Measurements from ENCODE around the gene LDHD. TPM values are rescaled to one million over a fixed set of nuclear protein-coding genes. Genes with fewer than 3 reads are reported as not detected.

The LDHD gene
- total and polyA plus RNA-seq, 2 donors from 2014 or later = 14.7 to 73.3 TPM

GRCh38 chr16:75151798-75152197, 35.2 kb upstream of the LDHD start:
- no peak overlapping the region for H3K27ac ChIP-seq (ENCODE audit: low read depth in 2 of 2, low read length in 2 of 2)
- no peak overlapping the region for H3K9ac ChIP-seq (ENCODE audit: low read length in 3 of 3)
- H3K4me3 ChIP-seq (ENCODE audit: low read length in 3 of 3) = no peak overlapping the region
- DNase-seq (no peak), FAIRE-seq (no peak)
- TF ChIP-seq CTCF (IDR thresholded peaks at IDR 0.05; ENCODE audit: borderline replicate concordance, extremely low read depth, insufficient read depth) = no peak
- peaks cover 0 to 5% (median 2%) of the 10 kb centered on the region in 3 donors for H3K36me3 ChIP-seq (ENCODE audit: control insufficient read depth in 2 of 3, insufficient read depth in 3 of 3, low read length in 3 of 3)
- peaks cover 0 to 3% (median 0%) of the 10 kb centered on the region in 3 donors for H3K9me3 ChIP-seq (ENCODE audit: control insufficient read depth in 2 of 3, insufficient read depth in 1 of 3, low read length in 3 of 3)
- no peaks in the 10 kb centered on the region for H3K27me3 ChIP-seq (ENCODE audit: control insufficient read depth, insufficient read depth, low read length)
- intact Hi-C loops (cut with DNase I) = no loop called here
- no peaks in the 10 kb centered on the region for H3K4me1 ChIP-seq (ENCODE audit: control insufficient read depth in 2 of 3, insufficient read depth in 2 of 3, low read depth in 1 of 3, low read length in 3 of 3)

DNA sequence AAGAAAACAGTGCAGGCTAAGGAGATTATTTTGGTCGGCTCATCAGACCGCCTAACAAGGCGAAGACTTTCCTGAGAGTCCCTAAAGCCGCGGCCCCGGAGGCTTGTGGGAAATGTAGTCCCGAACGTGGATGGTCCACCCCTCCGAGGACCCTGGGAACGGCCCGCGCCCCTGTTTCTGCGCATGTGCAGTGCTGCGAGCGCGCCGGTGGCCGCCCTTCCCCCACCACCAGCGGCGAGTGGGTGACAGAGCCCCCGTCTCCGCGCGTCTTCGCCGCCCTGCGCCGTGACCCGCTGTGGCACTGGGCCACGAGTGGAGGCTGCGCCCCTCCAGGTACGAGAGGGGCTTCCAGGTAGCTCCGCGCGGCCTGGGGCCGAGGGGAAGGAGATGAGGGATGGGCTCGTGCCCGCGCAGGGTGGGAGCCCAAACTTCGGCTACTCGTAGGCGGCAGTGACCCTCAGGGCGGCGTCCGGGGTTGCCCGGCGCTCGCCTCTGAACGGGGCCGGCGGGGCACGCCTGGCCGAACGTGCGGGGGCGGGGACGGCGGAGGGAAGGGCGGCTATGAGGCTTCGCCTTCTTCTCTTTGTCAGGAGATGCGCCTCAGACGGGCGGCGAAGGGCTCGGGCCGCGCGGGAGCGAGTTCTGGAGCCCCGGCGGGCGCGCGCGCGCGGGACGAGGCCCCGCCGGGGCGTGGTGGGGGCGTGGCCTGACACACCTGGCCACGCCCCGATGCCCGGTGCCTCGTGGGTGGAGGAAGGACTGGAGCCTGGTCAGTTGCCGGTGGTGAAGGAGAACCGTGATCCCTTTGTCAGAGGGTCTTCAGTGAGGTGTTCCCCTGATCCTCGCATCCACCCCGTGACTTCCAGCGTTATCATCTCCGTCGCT, 32.0 kb upstream of the LDHD start, which contains the start of gene ZFP1:
Gene ZFP1, plus strand, starts transcription at position 214 of the 885 bp plus-strand sequence. CDS start 4,428 bp downstream, outside the sequence.
- TF ChIP-seq CTCF (IDR thresholded peaks at IDR 0.05; ENCODE audit: borderline replicate concordance, extremely low read depth, insufficient read depth) = no peak
- peak; percentile 15 for FAIRE-seq
- peak; percentile 96 to 98 (median 97) for DNase-seq
- peak within 1 kb of the TSS; percentile 96 to 97 for H3K27ac ChIP-seq (ENCODE audit: low read depth in 2 of 2, low read length in 2 of 2)
- H3K9ac ChIP-seq (ENCODE audit: low read length in 3 of 3) = peak within 1 kb of the TSS; percentile 77 to 94 (median 92)
- intact Hi-C loops (cut with DNase I) = no loop called here
- no peaks in the 10 kb centered on the region for H3K27me3 ChIP-seq (ENCODE audit: control insufficient read depth, insufficient read depth, low read length)
- H3K4me3 ChIP-seq (ENCODE audit: low read length in 3 of 3) = peak within 1 kb of the TSS; percentile 80 to 98 (median 94)
- peaks cover 0 to 2% (median 0%) of the 10 kb centered on the region in 3 donors for H3K36me3 ChIP-seq (ENCODE audit: control insufficient read depth in 2 of 3, insufficient read depth in 3 of 3, low read length in 3 of 3)
- peaks cover 0 to 3% (median 0%) of the 10 kb centered on the region in 3 donors for H3K9me3 ChIP-seq (ENCODE audit: control insufficient read depth in 2 of 3, insufficient read depth in 1 of 3, low read length in 3 of 3)
- no peaks in the 10 kb centered on the region for H3K4me1 ChIP-seq (ENCODE audit: control insufficient read depth in 2 of 3, insufficient read depth in 2 of 3, low read depth in 1 of 3, low read length in 3 of 3)

GRCh38 chr16:75147968-75148310, 31.4 kb upstream of the LDHD start:
- DNase-seq = no peak
- TF ChIP-seq CTCF (IDR thresholded peaks at IDR 0.05; ENCODE audit: borderline replicate concordance, extremely low read depth, insufficient read depth) = no peak
- Histone ChIP-seq H3K4me1 (ENCODE audit: control insufficient read depth in 2 of 3, insufficient read depth in 2 of 3, low read depth in 1 of 3, low read length in 3 of 3) (no peaks in the 10 kb centered on the region), H3K27ac (ENCODE audit: low read depth in 2 of 2, low read length in 2 of 2) (no peak overlapping the region), H3K4me3 (ENCODE audit: low read length in 3 of 3) (peak overlapping the region; percentile 21 to 94 (median 64)), H3K36me3 (ENCODE audit: control insufficient read depth in 2 of 3, insufficient read depth in 3 of 3, low read length in 3 of 3) (peaks cover 0 to 2% (median 0%) of the 10 kb centered on the region in 3 donors), H3K9me3 (ENCODE audit: control insufficient read depth in 2 of 3, insufficient read depth in 1 of 3, low read length in 3 of 3) (peaks cover 0 to 3% (median 0%) of the 10 kb centered on the region in 3 donors), H3K27me3 (ENCODE audit: control insufficient read depth, insufficient read depth, low read length) (no peaks in the 10 kb centered on the region), H3K9ac (ENCODE audit: low read length in 3 of 3) (no peak overlapping the region)
- intact Hi-C loops (cut with DNase I) = no loop called here
- no peak for FAIRE-seq
